GM21576 (cell line): ENCODE measurements around the gene TPPP.

Source experiments
- ATAC-seq: cut with Tn5 transposase; IDR thresholded peaks from one replicate; pipeline ENCODE4 v1.9.1; 2021; ENCODE audit warnings: mild to moderate bottlenecking, moderate library complexity; ENCODE audit not compliant: unreplicated experiment

TPPP gene

GRCh38 chr5:647727-648126 lies 45.4 kb downstream of the TPPP start:
- no peak for ATAC-seq

- ATAC-seq = no peak
These were observed 45.8 kb downstream of the TPPP start for GRCh38 chr5:647311-647710.

- ATAC-seq = no peak
These were observed 46.6 kb downstream of the TPPP start for GRCh38 chr5:646396-647201.

GRCh38 chr5:645421-645820 lies 47.7 kb downstream of the TPPP start:
- no peak for ATAC-seq

- no peak for ATAC-seq
These were observed 48.2 kb downstream of the TPPP start for GRCh38 chr5:644971-645370.

GRCh38 chr5:644509-644908 lies 48.6 kb downstream of the TPPP start:
- no peak for ATAC-seq

- ATAC-seq = peak; percentile 86
These were observed 49.3 kb downstream of the TPPP start for GRCh38 chr5:643811-644271.

GRCh38 chr5:643351-643801 lies 49.8 kb downstream of the TPPP start:
- ATAC-seq = peak; percentile 32

- ATAC-seq = no peak
These were observed 50.7 kb downstream of the TPPP start for GRCh38 chr5:642481-642880.

- no peak for ATAC-seq
These were observed 51.8 kb downstream of the TPPP start for GRCh38 chr5:641331-641765.

GRCh38 chr5:640461-641330 lies 52.5 kb downstream of the TPPP start:
- no peak for ATAC-seq

GRCh38 chr5:639584-640213 lies 53.5 kb downstream of the TPPP start:
- ATAC-seq = no peak

- no peak for ATAC-seq
These were observed 54.0 kb downstream of the TPPP start for GRCh38 chr5:639253-639530.

- no peak for ATAC-seq
These were observed 54.5 kb downstream of the TPPP start for GRCh38 chr5:638501-639252.

GRCh38 chr5:637581-638450 lies 55.3 kb downstream of the TPPP start:
- ATAC-seq = no peak

GRCh38 chr5:636951-637350 lies 56.2 kb downstream of the TPPP start:
- ATAC-seq = no peak

- no peak for ATAC-seq
These were observed 57.7 kb downstream of the TPPP start for GRCh38 chr5:635306-636055.

- ATAC-seq = no peak
These were observed 59.0 kb downstream of the TPPP start for GRCh38 chr5:634191-634590.

GRCh38 chr5:633501-633955 lies 59.6 kb downstream of the TPPP start:
- no peak for ATAC-seq
